Measurements from ENCODE around the gene MRPL3. TPM values are rescaled to one million over a fixed set of nuclear protein-coding genes. Genes with fewer than 3 reads are reported as not detected.

MRPL3 gene
- total RNA-seq, 1 donor from 2014 or later: 61.4 TPM

- DNase-seq (ENCODE audit: missing footprints) (no peak), ATAC-seq (no peak)
- intact Hi-C loops (cut with DNase I): no loop called here
These were observed 70.3 kb downstream of the MRPL3 start for GRCh38 chr3:131432441-131432840.

GRCh38 chr3:131431754-131432153, 71.0 kb downstream of the MRPL3 start:
- no peak for DNase-seq (ENCODE audit: missing footprints)
- no peak for ATAC-seq
- intact Hi-C loops (cut with DNase I): no loop called here

- intact Hi-C loops (cut with DNase I): no loop called here
- ATAC-seq: no peak
- DNase-seq (ENCODE audit: missing footprints): no peak
These were observed 75.5 kb downstream of the MRPL3 start for GRCh38 chr3:131427226-131427625.

- ATAC-seq (no peak), DNase-seq (ENCODE audit: missing footprints) (no peak)
- intact Hi-C loops (cut with DNase I): no loop called here
These were observed 80.7 kb downstream of the MRPL3 start for GRCh38 chr3:131421957-131422498.

GRCh38 chr3:131421301-131421700, 81.5 kb downstream of the MRPL3 start:
- intact Hi-C loops (cut with DNase I): no loop called here
- ATAC-seq (no peak), DNase-seq (ENCODE audit: missing footprints) (no peak)

- intact Hi-C loops (cut with DNase I): no loop called here
- DNase-seq (ENCODE audit: missing footprints) (no peak), ATAC-seq (no peak)
These were observed 85.0 kb downstream of the MRPL3 start for GRCh38 chr3:131417751-131418150.

Other genes starting within 250 kb of the MRPL3 start
- 23.3 TPM for gene NUDT16, start 121.2 kb downstream of the MRPL3 start, total RNA-seq